ENCODE measurements around the gene NUP153. TPM values are rescaled to one million over a fixed set of nuclear protein-coding genes. Genes with fewer than 3 reads are reported as not detected.
A peak's percentile ranks its signal among the peaks of the same experiment; 100 is the strongest.

The NUP153 gene
- total RNA-seq, 1 experiment from 2014 or later, result 99.3 TPM

GRCh38 chr6:17677602-17678001 lies 29.1 kb downstream of the NUP153 start:
- Histone ChIP-seq H2BK120ac (ENCODE audit: low read depth, low read length, poor library complexity, severe bottlenecking) (no peak overlapping the region), H3K23me2 (ENCODE audit: insufficient read length, low read depth, low read length, poor library complexity, severe bottlenecking) (no peaks in the 10 kb centered on the region), H3K79me1 (ENCODE audit: insufficient read depth, low read depth, low read length, poor library complexity, severe bottlenecking) (no peaks in the 10 kb centered on the region), H3K27me3 (ENCODE audit: insufficient read depth, low read length) (no peaks in the 10 kb centered on the region), H3K14ac (ENCODE audit: insufficient read depth, low read length) (no peak overlapping the region), H3K4me2 (ENCODE audit: insufficient read depth, insufficient read length, low read length) (no peak overlapping the region), H2BK15ac (ENCODE audit: low read depth, low read length) (no peak overlapping the region), H3T11ph (ENCODE audit: low read length) (no peak overlapping the region), H2AK5ac (ENCODE audit: insufficient read length, low read length) (no peak overlapping the region), H3K23ac (ENCODE audit: insufficient read length, low read depth, low read length) (no peak overlapping the region), H3K9me3 (ENCODE audit: control insufficient read depth, low read depth, low read length) (no peaks in the 10 kb centered on the region), H4K91ac (ENCODE audit: insufficient read length, low read depth, low read length) (no peak overlapping the region), H3K4me1 (ENCODE audit: insufficient read depth, low read length) (no peaks in the 10 kb centered on the region), H2AFZ (ENCODE audit: low read length) (no peak overlapping the region), H2BK20ac (ENCODE audit: low read depth, low read length, poor library complexity, severe bottlenecking) (no peak overlapping the region), H3K56ac (ENCODE audit: insufficient read length, low read depth, low read length) (no peak overlapping the region), H4K8ac (replicated peaks; ENCODE audit: insufficient read length, low read depth, low read length) (no peak overlapping the region), H2BK12ac (ENCODE audit: insufficient read length, low read depth, low read length) (no peak overlapping the region), H2BK5ac (ENCODE audit: insufficient read length, low read length) (no peak overlapping the region), H3K27ac (ENCODE audit: insufficient read length, low read depth, low read length) (no peak overlapping the region), H4K5ac (ENCODE audit: insufficient read length, low read depth, low read length) (no peak overlapping the region), H3K9ac (ENCODE audit: extremely low read depth, insufficient read length, low read length) (no peak overlapping the region), H3K18ac (ENCODE audit: insufficient read length, low read depth, low read length) (no peak overlapping the region), H4K20me1 (ENCODE audit: control insufficient read depth, insufficient read depth, insufficient read length) (no peaks in the 10 kb centered on the region), H3K79me2 (ENCODE audit: insufficient read depth, low read length) (peaks cover 28% of the 10 kb centered on the region; the same call in 1 of the 2 replicates), H3K4ac (ENCODE audit: low read depth, low read length) (no peak overlapping the region)
- WGBS (ENCODE audit: extremely low coverage, insufficient read length, low lambda C conversion rate), result no CpG with 5 or more reads among the region's 5 CpGs
- Mint-ChIP-seq H3K36me3 (ENCODE audit: insufficient read depth in 1 of 3, low read depth in 3 of 3) (peaks cover 32 to 52% (median 47%) of the 10 kb centered on the region in 3 experiments), H3K9me3 (no peaks in the 10 kb centered on the region), H3K27me3 (ENCODE audit: low read depth) (no peaks in the 10 kb centered on the region), H3K4me1 (peaks cover 27 to 31% of the 10 kb centered on the region in 2 experiments), H3K4me3 (no peak overlapping the region), H3K27ac (peak overlapping the region in 1 of 3 experiments; percentile 72; a peak in 2 of 7 replicates)
- no peak for DNase-seq
- TF ChIP-seq, protein P1, sequence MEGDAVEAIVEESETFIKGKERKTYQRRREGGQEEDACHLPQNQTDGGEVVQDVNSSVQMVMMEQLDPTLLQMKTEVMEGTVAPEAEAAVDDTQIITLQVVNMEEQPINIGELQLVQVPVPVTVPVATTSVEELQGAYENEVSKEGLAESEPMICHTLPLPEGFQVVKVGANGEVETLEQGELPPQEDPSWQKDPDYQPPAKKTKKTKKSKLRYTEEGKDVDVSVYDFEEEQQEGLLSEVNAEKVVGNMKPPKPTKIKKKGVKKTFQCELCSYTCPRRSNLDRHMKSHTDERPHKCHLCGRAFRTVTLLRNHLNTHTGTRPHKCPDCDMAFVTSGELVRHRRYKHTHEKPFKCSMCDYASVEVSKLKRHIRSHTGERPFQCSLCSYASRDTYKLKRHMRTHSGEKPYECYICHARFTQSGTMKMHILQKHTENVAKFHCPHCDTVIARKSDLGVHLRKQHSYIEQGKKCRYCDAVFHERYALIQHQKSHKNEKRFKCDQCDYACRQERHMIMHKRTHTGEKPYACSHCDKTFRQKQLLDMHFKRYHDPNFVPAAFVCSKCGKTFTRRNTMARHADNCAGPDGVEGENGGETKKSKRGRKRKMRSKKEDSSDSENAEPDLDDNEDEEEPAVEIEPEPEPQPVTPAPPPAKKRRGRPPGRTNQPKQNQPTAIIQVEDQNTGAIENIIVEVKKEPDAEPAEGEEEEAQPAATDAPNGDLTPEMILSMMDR (conservative IDR thresholded peaks at IDR 0.05), result no peak

All from H9 (cell line).